A549 (cell line): ENCODE results near the gene KLB. TPM values are rescaled to one million over a fixed set of nuclear protein-coding genes. Genes with fewer than 3 reads are reported as not detected.

ENCODE experiments used
- ATAC-seq, 2 experiments: fragments of 200-7000 bp in 1 of 2; fragments of >200 bp in 1 of 2; cut with Nextera tagmentation in 1 of 2; cut with Tn5 transposase in 1 of 2; 3 replicates each; pipeline versions ENCODE4 v1.8.0 to v1.9.1; 2018 to 2020; ENCODE audit warnings: mild to moderate bottlenecking in 1 of 2, moderate library complexity in 1 of 2
- CTCF ChIA-PET: fragments of 300-600 bp; sonication (Branson Sonifier 250); formaldehyde crosslinking; extraction: SDS; loops from one replicate; lab custom pipeline; 2021; ENCODE audit warnings: antibody characterized with exemption, inconsistent platforms; lab: Yijun Ruan, JAX
- POLR2A ChIA-PET: fragments of 350-600 bp; formaldehyde crosslinking; extraction: SDS; loops from one replicate; lab custom pipeline; 2021; ENCODE audit warnings: antibody characterized with exemption, inconsistent platforms; lab: Yijun Ruan, JAX
- DNase-seq, 2 experiments: peaks; one replicate each; pipeline versions ENCODE4 v3.0.0 to v3.0.0-alpha.2; 2011 to 2016; ENCODE audit warnings: low read depth in 1 of 2, low spot score in 1 of 2
- FAIRE-seq: peaks from 2 replicates; lab custom pipeline; 2011; peaks lifted over from hg19 to GRCh38; lab: Jason Lieb, UNC
- H3K27ac ChIP-seq, 2 experiments: fragments of >200 bp; sonication (Bioruptor Twin); formaldehyde crosslinking; 3 replicates each; pipeline ENCODE4 v1.5.1; 2016 to 2017
- H3K4me1 ChIP-seq: fragments of >200 bp; sonication (Bioruptor Twin); formaldehyde crosslinking; 3 replicates; pipeline ENCODE4 v1.6.1; 2016
- H3K4me2 ChIP-seq: fragments of >200 bp; sonication (Bioruptor Twin); formaldehyde crosslinking; 3 replicates; pipeline ENCODE4 v1.6.1; 2016
- H3K4me3 ChIP-seq: fragments of >200 bp; sonication (Bioruptor Twin); formaldehyde crosslinking; 3 replicates; pipeline ENCODE4 v1.5.1; 2016
- H3K9me3 ChIP-seq: fragments of >200 bp; sonication (Bioruptor Twin); formaldehyde crosslinking; 3 replicates; pipeline ENCODE4 v1.6.1; 2016
- CBX2 ChIP-seq: fragments of 200-600 bp; sonication (generic); IDR thresholded peaks from 2 replicates; pipeline ENCODE4 v1.6.1; 2016; ENCODE audit warnings: low read depth, mild to moderate bottlenecking, borderline replicate concordance
- CEBPB ChIP-seq, 2 experiments: fragments of >200 bp in 1 of 2; sonication (Bioruptor Twin) in 1 of 2; formaldehyde crosslinking in 1 of 2; IDR thresholded peaks; 2 replicates each; pipeline ENCODE4 v1.6.1; 2012 to 2016
- CHD2 ChIP-seq: fragments of 150-350 bp; IDR thresholded peaks from 2 replicates; pipeline ENCODE4 v1.6.1; 2014; ENCODE audit warnings: low read length; ENCODE audit not compliant: partially characterized antibody
- EHF ChIP-seq: fragments of 250-450 bp; sonication (Bioruptor Pico); IDR thresholded peaks from 2 replicates; pipeline ENCODE4 v1.5.0; 2020; ENCODE audit warnings: mild to moderate bottlenecking
- FOSL2 ChIP-seq, 2 experiments: fragments of 450-650 bp in 1 of 2; fragments of >200 bp in 1 of 2; sonication (Bioruptor Twin) in 1 of 2; formaldehyde crosslinking; IDR thresholded peaks; 2 replicates each; pipeline versions ENCODE4 v1.5.0 to v1.6.1; 2016 to 2020; ENCODE audit warnings: mild to moderate bottlenecking in 1 of 2, moderate library complexity in 1 of 2
- FOXS1 ChIP-seq: fragments of 250-450 bp; sonication (Bioruptor Pico); IDR thresholded peaks from 2 replicates; pipeline ENCODE4 v1.5.0; 2020; ENCODE audit warnings: mild to moderate bottlenecking, moderate library complexity
- HDAC2 ChIP-seq: fragments of 200-600 bp; sonication (generic); IDR thresholded peaks from 2 replicates; pipeline ENCODE4 v1.6.1; 2016
- HOXB13 ChIP-seq: fragments of 250-450 bp; sonication (Bioruptor Pico); IDR thresholded peaks from 2 replicates; pipeline ENCODE4 v1.5.0; 2020; ENCODE audit warnings: low read depth, mild to moderate bottlenecking, moderate library complexity
- JUN ChIP-seq, 2 experiments: fragments of >200 bp; sonication (Bioruptor Twin); formaldehyde crosslinking; IDR thresholded peaks; 2 replicates in 1 of 2; 3 replicates in 1 of 2; pipeline ENCODE4 v1.6.1; 2016 to 2017
- JUNB ChIP-seq: fragments of >200 bp; sonication (Bioruptor Twin); formaldehyde crosslinking; IDR thresholded peaks from 2 replicates; pipeline ENCODE4 v1.6.1; 2016
- MYC ChIP-seq: IDR thresholded peaks from 2 replicates; pipeline ENCODE4 v1.6.1; 2012; ENCODE audit warnings: mild to moderate bottlenecking, inconsistent platforms, low read length, improper control_type of control experiment, borderline replicate concordance
- NPAS2 ChIP-seq: fragments of 250-450 bp; sonication (Bioruptor Pico); IDR thresholded peaks from 2 replicates; pipeline ENCODE4 v1.8.0; 2022; ENCODE audit warnings: mild to moderate bottlenecking, moderate library complexity, borderline replicate concordance
- POLR2AphosphoS2 ChIP-seq: conservative IDR thresholded peaks from 2 replicates; pipeline ENCODE4 v1.6.1; 2012; ENCODE audit warnings: low read length, improper control_type of control experiment, inconsistent platforms
- RCOR1 ChIP-seq: fragments of 150-350 bp; IDR thresholded peaks from 2 replicates; pipeline ENCODE4 v1.6.1; 2014; ENCODE audit warnings: antibody characterized with exemption, low read length, low read depth
- RFX5 ChIP-seq: fragments of 450-650 bp; IDR thresholded peaks from 2 replicates; pipeline ENCODE4 v1.7.1; 2014; ENCODE audit warnings: antibody characterized with exemption, mild to moderate bottlenecking, moderate library complexity
- ZNF302 ChIP-seq: fragments of 250-450 bp; sonication (Bioruptor Pico); IDR thresholded peaks from 2 replicates; pipeline ENCODE4 v1.9.0; 2021; ENCODE audit warnings: inconsistent platforms, mild to moderate bottlenecking, moderate library complexity
- WGBS: methylation state at CpG from one replicate; pipeline ENCODE4 v1.1.6; 2017; ENCODE audit errors: missing lambda C conversion rate; 5-methylcytosine and 5-hydroxymethylcytosine counted together
- polyA plus RNA-seq, 4 experiments: library from polyadenylated mRNA; depleted of rRNA in 3 of 4; stranded (reverse); fragments of >200 nt; fragmentation: RNase III in 1 of 4; extraction: RNeasy Plus Mini Kit Qiagen cat#74134 plus additional on column Dnase treatment in 1 of 4; gene quantifications; 2 replicates in 3 of 4; 3 replicates in 1 of 4; pipeline ENCODE4 v1.2.3, GENCODE V29; 2011 to 2017
- TF ChIP-seq, protein P1 (sequence below): fragments of >200 bp; sonication (Bioruptor Twin); formaldehyde crosslinking; IDR thresholded peaks from 3 replicates; pipeline ENCODE4 v1.5.1; 2016

The KLB gene
- polyA plus RNA-seq, 2 of the 4 experiments (the other 2 are of a cell fraction): 0.57 to 0.87 TPM

DNA sequence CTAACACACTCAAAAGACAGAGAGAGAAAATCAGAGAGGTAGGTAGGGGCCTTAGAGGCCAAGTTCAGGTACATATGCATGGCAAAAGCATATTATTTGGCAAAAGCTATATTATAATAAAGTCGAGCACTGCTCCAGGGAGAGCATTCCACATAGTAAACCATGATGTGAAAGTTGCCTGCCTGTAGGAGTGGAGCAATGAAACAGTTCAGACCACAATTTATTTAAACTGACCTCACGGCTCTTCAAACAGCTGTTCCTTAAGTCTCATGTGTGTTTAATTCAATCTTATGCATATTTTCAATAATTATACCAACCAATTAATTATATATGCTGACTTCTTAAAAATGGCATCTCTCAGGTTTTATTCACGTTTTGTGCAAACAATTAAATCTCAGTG is 43.9 kb upstream of the KLB start:
- no peak for FAIRE-seq
- DNase-seq: no peak
- H3K27ac ChIP-seq: no peak overlapping the region
- 82% methylated on average over 3 of the region's 3 CpGs for WGBS
- no peaks in the 10 kb centered on the region for H3K9me3 ChIP-seq
- ATAC-seq: no peak
- TF ChIP-seq, protein P1, sequence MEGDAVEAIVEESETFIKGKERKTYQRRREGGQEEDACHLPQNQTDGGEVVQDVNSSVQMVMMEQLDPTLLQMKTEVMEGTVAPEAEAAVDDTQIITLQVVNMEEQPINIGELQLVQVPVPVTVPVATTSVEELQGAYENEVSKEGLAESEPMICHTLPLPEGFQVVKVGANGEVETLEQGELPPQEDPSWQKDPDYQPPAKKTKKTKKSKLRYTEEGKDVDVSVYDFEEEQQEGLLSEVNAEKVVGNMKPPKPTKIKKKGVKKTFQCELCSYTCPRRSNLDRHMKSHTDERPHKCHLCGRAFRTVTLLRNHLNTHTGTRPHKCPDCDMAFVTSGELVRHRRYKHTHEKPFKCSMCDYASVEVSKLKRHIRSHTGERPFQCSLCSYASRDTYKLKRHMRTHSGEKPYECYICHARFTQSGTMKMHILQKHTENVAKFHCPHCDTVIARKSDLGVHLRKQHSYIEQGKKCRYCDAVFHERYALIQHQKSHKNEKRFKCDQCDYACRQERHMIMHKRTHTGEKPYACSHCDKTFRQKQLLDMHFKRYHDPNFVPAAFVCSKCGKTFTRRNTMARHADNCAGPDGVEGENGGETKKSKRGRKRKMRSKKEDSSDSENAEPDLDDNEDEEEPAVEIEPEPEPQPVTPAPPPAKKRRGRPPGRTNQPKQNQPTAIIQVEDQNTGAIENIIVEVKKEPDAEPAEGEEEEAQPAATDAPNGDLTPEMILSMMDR: no peak
- TF ChIP-seq CBX2 (no peak), RFX5 (no peak), POLR2AphosphoS2 (no peak), CHD2 (no peak), MYC (no peak), JUNB (no peak), ZNF302 (CRISPR knock-in tag) (no peak)
- peaks cover 3% of the 10 kb centered on the region; the same call in 1 of the 3 replicates for H3K4me1 ChIP-seq
- no peak overlapping the region for H3K4me2 ChIP-seq
- ChIA-PET CTCF (interaction anchor here (0.6 kb wide), 1 partner anchor 474 kb away, joined by 3 read pairs; no protein-coding TSS in a partner anchor), POLR2A (no interaction called here)
- no peak overlapping the region for H3K4me3 ChIP-seq

DNA sequence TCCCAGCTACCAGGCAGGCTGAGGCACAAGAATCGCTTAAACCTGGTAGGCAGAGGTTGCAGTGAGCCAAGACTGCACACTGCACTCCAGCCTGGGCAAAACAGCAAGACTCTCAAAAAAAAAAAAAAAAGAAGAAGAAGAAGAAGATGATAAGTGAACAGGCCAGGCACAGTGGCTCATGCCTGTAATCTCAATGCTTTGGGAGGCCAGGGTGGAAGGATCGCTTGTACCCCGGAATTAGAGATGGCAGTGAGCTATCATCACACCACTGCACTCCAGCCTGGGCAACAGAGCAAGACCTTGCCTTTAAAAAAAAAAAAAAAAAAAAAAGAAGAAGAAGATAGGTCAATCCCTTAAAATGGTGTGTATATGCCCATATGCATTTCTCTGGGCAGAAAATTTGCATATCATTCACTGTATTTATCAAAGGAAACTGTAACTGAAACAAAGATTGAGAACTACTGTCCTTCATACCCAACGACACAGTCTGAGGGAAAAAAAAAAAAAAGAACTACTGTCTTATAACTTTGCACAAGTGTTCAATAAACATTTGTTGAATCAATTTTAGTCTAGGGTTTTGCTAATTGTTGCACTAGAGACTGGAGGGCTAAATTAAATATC is 42.8 kb upstream of the KLB start:
- no peak overlapping the region for H3K4me3 ChIP-seq
- DNase-seq (no peak), ATAC-seq (no peak), FAIRE-seq (no peak)
- ChIA-PET CTCF (no interaction called here), POLR2A (interaction anchor here (0.5 to 0.6 kb wide), 2 partner anchors 43 to 318 kb away, joined by 3 to 9 read pairs; no protein-coding TSS in a partner anchor)
- WGBS: 94% methylated on average over 4 of the region's 4 CpGs
- TF ChIP-seq JUN (IDR thresholded peaks at IDR 0.05) (no peak), HDAC2 (no peak), RCOR1 (no peak), HOXB13 (no peak), NPAS2 (CRISPR knock-in tag) (no peak), CEBPB (IDR thresholded peaks at IDR 0.05) (no peak), FOXS1 (CRISPR knock-in tag) (no peak)
- H3K27ac ChIP-seq: no peak overlapping the region
- no peak overlapping the region for H3K4me2 ChIP-seq
- peaks cover 3% of the 10 kb centered on the region; the same call in 1 of the 3 replicates for H3K4me1 ChIP-seq
- no peaks in the 10 kb centered on the region for H3K9me3 ChIP-seq

DNA sequence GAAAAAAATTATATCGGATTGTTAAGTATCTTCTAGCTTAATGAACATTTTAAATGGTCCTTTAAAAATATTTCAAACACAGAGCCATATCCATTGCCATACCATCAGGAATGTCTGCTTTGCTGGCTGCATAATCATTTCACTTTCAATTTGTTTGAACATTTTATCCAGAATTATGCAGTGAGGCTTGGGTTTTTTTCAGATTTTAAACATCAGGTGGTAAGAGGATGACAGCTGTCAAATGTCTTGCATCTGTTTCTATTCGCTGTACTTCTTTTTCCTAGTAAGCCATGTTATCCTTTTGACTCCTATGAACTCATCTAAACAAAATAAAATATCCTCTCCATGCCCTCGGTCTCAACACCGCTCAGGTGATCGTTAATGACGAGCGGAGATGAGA is 41.4 kb upstream of the KLB start:
- FAIRE-seq (no peak), DNase-seq (no peak), ATAC-seq (no peak)
- peak overlapping the region; percentile 85 to 96; a peak in 4 of 6 replicates for H3K27ac ChIP-seq
- TF ChIP-seq FOSL2 (IDR thresholded peaks at IDR 0.05) (no peak), FOSL2 (CRISPR knock-in tag; IDR thresholded peaks at IDR 0.05) (no peak), EHF (CRISPR knock-in tag) (no peak), RFX5 (no peak), NPAS2 (CRISPR knock-in tag) (no peak)
- H3K4me1 ChIP-seq: peaks cover 3% of the 10 kb centered on the region; the same call in 1 of the 3 replicates
- 23% methylated on average over 7 of the region's 7 CpGs for WGBS
- peak overlapping the region; percentile 89 for H3K4me3 ChIP-seq
- CTCF ChIA-PET: no interaction called here
- no peaks in the 10 kb centered on the region for H3K9me3 ChIP-seq
- H3K4me2 ChIP-seq: peak overlapping the region; percentile 97
- POLR2A ChIA-PET: interaction anchor here (1.0 to 1.2 kb wide), 2 partner anchors 8 to 43 kb away, joined by 3 to 4 read pairs; no protein-coding TSS in a partner anchor
